ENCODE results near the gene AKAP6.

DNA sequence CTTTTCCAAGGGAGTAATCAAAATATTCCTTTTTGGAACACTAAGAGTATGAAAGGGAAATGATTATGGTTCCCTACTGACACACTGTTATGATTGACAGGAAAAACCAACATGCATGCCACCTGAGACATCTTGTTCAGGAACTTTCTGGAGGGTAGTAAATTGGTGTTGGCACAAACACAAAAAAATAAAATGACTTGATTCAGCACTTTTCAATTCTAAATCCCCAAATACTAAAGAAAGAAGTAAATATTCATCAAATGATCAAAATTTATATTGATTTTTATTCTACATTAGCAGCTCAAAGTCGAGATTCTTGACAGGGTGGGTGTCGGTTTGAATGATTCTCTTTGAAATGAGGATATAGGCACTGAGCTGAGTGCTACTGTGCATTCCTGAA lies 338.2 kb downstream of the AKAP6 start:
- TF ChIP-seq POLR2A (IDR thresholded peaks at IDR 0.05; ENCODE audit: low read depth, low read length): no peak
- no peak for TF ChIP-seq POLR2AphosphoS5 (IDR thresholded peaks at IDR 0.05; ENCODE audit: low read depth, low read length)
- no peak for TF ChIP-seq TAF1 (IDR thresholded peaks at IDR 0.05; ENCODE audit: borderline replicate concordance, low read depth, low read length)
